Hepatocyte (in vitro differentiated cells): ENCODE measurements around the gene SULT2A1. TPM values are rescaled to one million over a fixed set of nuclear protein-coding genes. Genes with fewer than 3 reads are reported as not detected.
"Not testable (repeated sequence)": the region's sequence is repeated elsewhere in the genome, so short reads cannot be mapped to it uniquely, and the experiment has no call there.

ENCODE experiments used
- DNase-seq: peaks from one replicate; pipeline ENCODE4 v3.0.0-alpha.2; 2016; ENCODE audit warnings: low spot score
- H2AFZ ChIP-seq: fragments of 200-600 bp; sonication (generic); 2 replicates; pipeline ENCODE4 v1.6.0; 2016; ENCODE audit warnings: antibody characterized with exemption, mild to moderate bottlenecking
- H3K27ac ChIP-seq: fragments of 200-600 bp; sonication (generic); 2 replicates; pipeline ENCODE4 v1.5.1; 2016; ENCODE audit warnings: mild to moderate bottlenecking
- H3K27me3 ChIP-seq: fragments of 200-600 bp; sonication (generic); 2 replicates; pipeline ENCODE4 v1.6.1; 2016
- H3K36me3 ChIP-seq: fragments of 200-600 bp; sonication (generic); replicated peaks from 2 replicates; pipeline ENCODE4 v1.5.1; 2016; ENCODE audit warnings: low read depth; ENCODE audit not compliant: insufficient read depth
- H3K4me1 ChIP-seq: fragments of 200-600 bp; sonication (generic); 2 replicates; pipeline ENCODE4 v1.5.1; 2016; ENCODE audit warnings: mild to moderate bottlenecking, moderate library complexity; ENCODE audit not compliant: insufficient read depth
- H3K4me2 ChIP-seq: fragments of 200-600 bp; sonication (generic); 2 replicates; pipeline ENCODE4 v1.6.0; 2016
- H3K4me3 ChIP-seq: fragments of 200-600 bp; sonication (generic); 2 replicates; pipeline ENCODE4 v1.5.1; 2016; ENCODE audit warnings: mild to moderate bottlenecking
- H3K79me2 ChIP-seq: fragments of 200-600 bp; sonication (generic); 2 replicates; pipeline ENCODE4 v1.6.0; 2017; ENCODE audit warnings: mild to moderate bottlenecking
- H3K9me2 ChIP-seq: fragments of 200-600 bp; sonication (generic); replicated peaks from 2 replicates; pipeline ENCODE4 v1.6.0; 2017; ENCODE audit warnings: mild to moderate bottlenecking; ENCODE audit not compliant: insufficient read depth
- H3K9me3 ChIP-seq: fragments of 200-600 bp; sonication (generic); 2 replicates; pipeline ENCODE4 v1.5.1; 2016; ENCODE audit warnings: low read depth, mild to moderate bottlenecking
- H4K20me1 ChIP-seq: fragments of 200-600 bp; sonication (generic); 2 replicates; pipeline ENCODE4 v1.6.0; 2016; ENCODE audit warnings: mild to moderate bottlenecking; ENCODE audit not compliant: insufficient read depth, poor library complexity, severe bottlenecking
- CTCF ChIP-seq: fragments of 200-600 bp; sonication (generic); IDR thresholded peaks from 2 replicates; pipeline ENCODE4 v1.5.1; 2016; ENCODE audit warnings: antibody characterized with exemption, mild to moderate bottlenecking; ENCODE audit not compliant: poor library complexity
- EZH2 ChIP-seq: fragments of 200-600 bp; sonication (generic); IDR thresholded peaks from 2 replicates; pipeline ENCODE4 v1.6.1; 2016; ENCODE audit warnings: antibody characterized with exemption, mild to moderate bottlenecking, borderline replicate concordance
- EZH2phosphoT487 ChIP-seq: fragments of 200-600 bp; sonication (generic); IDR thresholded peaks from one replicate; pipeline ENCODE4 v1.6.1; 2018; ENCODE audit warnings: antibody characterized with exemption, mild to moderate bottlenecking, low read depth, moderate library complexity; ENCODE audit not compliant: unreplicated experiment, severe bottlenecking
- WGBS: methylation state at CpG from one replicate; pipeline ENCODE4 v1.1.6; 2016; ENCODE audit warnings: low lambda C conversion rate; ENCODE audit errors: missing lambda C conversion rate; 5-methylcytosine and 5-hydroxymethylcytosine counted together
- polyA plus RNA-seq: library from polyadenylated mRNA; unstranded; fragments of >200 nt; fragmentation: Nextera tagmentation; extraction: Ambion mirVana; gene quantifications from 2 replicates; pipeline ENCODE4 v1.2.1, GENCODE V29; 2016
- total RNA-seq: library from RNA; depleted of rRNA; stranded (reverse); fragments of >200 nt; gene quantifications from 2 replicates; pipeline ENCODE4 v1.2.3, GENCODE V29; 2014

The SULT2A1 gene
- total and polyA plus RNA-seq, 2 experiments from 2014 or later, result 120 to 188 TPM

DNA sequence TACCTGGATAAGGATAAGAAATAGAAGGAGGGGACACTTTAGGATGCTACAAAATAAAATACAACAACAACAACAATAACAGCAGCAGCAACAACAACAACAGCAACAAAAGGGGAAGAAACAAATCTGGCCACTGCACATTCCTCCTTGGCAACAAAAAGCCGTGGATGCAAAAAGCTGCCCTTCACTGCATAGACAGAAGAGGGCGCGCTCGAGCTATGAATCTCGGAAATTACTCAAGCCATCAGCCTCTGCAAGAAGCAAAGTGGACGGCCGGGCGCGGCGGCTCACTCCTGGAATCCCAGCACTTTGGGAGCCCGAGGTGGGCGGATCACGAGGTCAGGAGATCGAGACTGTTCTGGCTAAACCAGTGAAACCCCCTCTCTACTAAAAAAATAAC is 23.2 kb upstream of the SULT2A1 start:
- H2AFZ ChIP-seq, H3K9me3 ChIP-seq, H3K4me1 ChIP-seq, H3K36me3 ChIP-seq, H3K4me3 ChIP-seq, H3K27ac ChIP-seq, H4K20me1 ChIP-seq, H3K9me2 ChIP-seq, H3K4me2 ChIP-seq, H3K27me3 ChIP-seq, DNase-seq, H3K79me2 ChIP-seq: not testable (repeated sequence)
- TF ChIP-seq CTCF, result peak; percentile 66
- WGBS, result 6% methylated on average over 9 of the region's 14 CpGs

- H2AFZ ChIP-seq, result no peak overlapping the region
- DNase-seq, result no peak
- TF ChIP-seq CTCF, result no peak
- no peak for TF ChIP-seq EZH2phosphoT487
- TF ChIP-seq EZH2, result no peak
These were observed 15.3 kb upstream of the SULT2A1 start for GRCh38 chr19:47901370-47901769.

GRCh38 chr19:47899335-47899734 is 13.2 kb upstream of the SULT2A1 start:
- Histone ChIP-seq H2AFZ (no peak overlapping the region), H3K4me1 (no peaks in the 10 kb centered on the region), H3K27ac (no peak overlapping the region), H3K4me2 (no peak overlapping the region), H4K20me1 (no peaks in the 10 kb centered on the region), H3K4me3 (no peak overlapping the region), H3K9me3 (no peaks in the 10 kb centered on the region), H3K27me3 (no peaks in the 10 kb centered on the region), H3K9me2 (no peaks in the 10 kb centered on the region), H3K79me2 (no peaks in the 10 kb centered on the region), H3K36me3 (no peaks in the 10 kb centered on the region)
- no peak for DNase-seq
- TF ChIP-seq EZH2phosphoT487 (no peak), CTCF (no peak), EZH2 (no peak)
- 90% methylated on average over 8 of the region's 8 CpGs for WGBS

More at GRCh38 chr19:47901370-47901769, 15.3 kb upstream of the SULT2A1 start:
- H3K79me2 ChIP-seq, result no peaks in the 10 kb centered on the region
- no peaks in the 10 kb centered on the region for H3K27me3 ChIP-seq
- H3K27ac ChIP-seq, result no peak overlapping the region
- no peak overlapping the region for H3K4me2 ChIP-seq
- no peak overlapping the region for H3K4me3 ChIP-seq
- H4K20me1 ChIP-seq, result no peaks in the 10 kb centered on the region
- H3K36me3 ChIP-seq, result no peaks in the 10 kb centered on the region
- H3K9me3 ChIP-seq, result no peaks in the 10 kb centered on the region
- 91% methylated on average over 7 of the region's 7 CpGs for WGBS
- no peaks in the 10 kb centered on the region for H3K9me2 ChIP-seq
- H3K4me1 ChIP-seq, result no peaks in the 10 kb centered on the region

DNA sequence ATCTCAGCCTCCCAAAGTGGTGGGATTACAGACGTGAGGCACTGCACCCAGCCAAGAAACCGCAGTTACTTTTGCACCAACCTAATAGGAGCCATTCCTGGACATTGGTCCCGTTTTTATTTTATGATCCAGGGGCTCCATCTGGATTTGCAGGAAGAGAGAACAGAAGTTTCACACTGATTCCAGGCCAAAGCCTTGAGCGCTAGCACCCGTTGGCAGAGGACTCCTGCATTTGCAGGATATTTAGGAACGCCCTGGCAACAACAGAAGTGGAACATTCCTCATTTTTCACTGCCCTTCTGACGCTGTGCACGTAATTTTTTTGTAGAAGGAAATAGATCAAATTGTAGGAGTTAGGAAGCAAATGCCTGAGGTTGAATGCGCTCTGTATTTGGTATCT is 11.7 kb upstream of the SULT2A1 start:
- Histone ChIP-seq H3K4me2 (no peak overlapping the region), H3K4me1 (no peaks in the 10 kb centered on the region), H3K9me2 (no peaks in the 10 kb centered on the region), H3K36me3 (no peaks in the 10 kb centered on the region), H3K27ac (no peak overlapping the region), H3K9me3 (no peaks in the 10 kb centered on the region), H2AFZ (no peak overlapping the region), H3K79me2 (no peaks in the 10 kb centered on the region), H3K4me3 (no peak overlapping the region), H4K20me1 (no peaks in the 10 kb centered on the region), H3K27me3 (no peaks in the 10 kb centered on the region)
- 83% methylated on average over 9 of the region's 9 CpGs for WGBS
- no peak for DNase-seq
- no peak for TF ChIP-seq CTCF
- no peak for TF ChIP-seq EZH2phosphoT487
- TF ChIP-seq EZH2, result no peak
